SU-DHL-6 (cell line): ENCODE measurements around the gene LRTM2.

Source experiments
- H2AFZ ChIP-seq: fragments of 200-600 bp; sonication (generic); 2 replicates; pipeline ENCODE4 v1.6.1; 2014; ENCODE audit warnings: low read depth, mild to moderate bottlenecking, moderate library complexity, mixed read lengths, antibody characterized with exemption, low read length; ENCODE audit not compliant: severe bottlenecking
- H3F3A ChIP-seq: fragments of 200-600 bp; shearing (Covaris generic); 2 replicates; pipeline ENCODE4 v1.6.0; 2016; ENCODE audit warnings: antibody characterized with exemption, mild to moderate bottlenecking; ENCODE audit not compliant: insufficient read depth
- H3K27ac ChIP-seq: fragments of 200-600 bp; sonication (generic); 2 replicates; pipeline ENCODE4 v1.5.1; 2016; ENCODE audit warnings: low read depth, mild to moderate bottlenecking, low read length, moderate library complexity, mixed read lengths
- H3K27me3 ChIP-seq: fragments of 200-600 bp; sonication (generic), shearing (Covaris generic); 2 replicates; pipeline ENCODE4 v1.6.0; 2014; ENCODE audit warnings: mild to moderate bottlenecking, low read length
- H3K36me3 ChIP-seq: fragments of 200-600 bp; sonication (generic); 2 replicates; pipeline ENCODE4 v1.6.1; 2014; ENCODE audit warnings: mild to moderate bottlenecking, low read length, mixed read lengths
- H3K4me2 ChIP-seq: fragments of 300-600, 200-600 bp; shearing (Covaris generic), sonication (generic); 2 replicates; pipeline ENCODE4 v1.6.0; 2014; ENCODE audit warnings: low read length, low read depth, mild to moderate bottlenecking; ENCODE audit not compliant: poor library complexity, severe bottlenecking
- H3K4me3 ChIP-seq: fragments of 200-600 bp; sonication (generic); 2 replicates; pipeline ENCODE4 v1.5.1; 2014; ENCODE audit warnings: antibody characterized with exemption, low read length, mild to moderate bottlenecking, mixed read lengths; ENCODE audit not compliant: insufficient read depth, poor library complexity, severe bottlenecking
- H3K79me2 ChIP-seq: fragments of 200-600 bp; sonication (generic); 2 replicates; pipeline ENCODE4 v1.6.1; 2014; ENCODE audit warnings: mild to moderate bottlenecking, low read length, moderate library complexity; ENCODE audit not compliant: insufficient read depth
- H3K9ac ChIP-seq: fragments of 200-600 bp; sonication (generic); 2 replicates; pipeline ENCODE4 v1.7.0; 2014; ENCODE audit warnings: mild to moderate bottlenecking, low read length
- H3K9me2 ChIP-seq: fragments of 200-600 bp; sonication (generic); replicated peaks from 2 replicates; pipeline ENCODE4 v1.6.1; 2014; ENCODE audit warnings: low read length; ENCODE audit not compliant: insufficient read depth
- H3K9me3 ChIP-seq: fragments of 200-600 bp; sonication (generic); 2 replicates; pipeline ENCODE4 v1.6.1; 2014; ENCODE audit warnings: low read length, mixed read lengths; ENCODE audit not compliant: insufficient read depth
- H4K20me1 ChIP-seq: fragments of 200-600 bp; sonication (generic); 2 replicates; pipeline ENCODE4 v1.6.1; 2014; ENCODE audit warnings: low read depth, mild to moderate bottlenecking, antibody characterized with exemption, low read length, moderate library complexity, mixed read lengths
- EZH2phosphoT487 ChIP-seq: fragments of 200-600 bp; sonication (generic), shearing (Covaris generic); conservative IDR thresholded peaks from 2 replicates; pipeline ENCODE4 v1.6.1; 2018; ENCODE audit warnings: mild to moderate bottlenecking, antibody characterized with exemption, low read length, moderate library complexity, mixed read lengths
- TF ChIP-seq, protein P1 (sequence below): fragments of 200-600 bp; sonication (generic); IDR thresholded peaks from one replicate; pipeline ENCODE4 v1.5.1; 2017; ENCODE audit warnings: antibody characterized with exemption, mild to moderate bottlenecking, low read length, moderate library complexity; ENCODE audit not compliant: insufficient read depth, poor library complexity, severe bottlenecking

The LRTM2 gene

DNA sequence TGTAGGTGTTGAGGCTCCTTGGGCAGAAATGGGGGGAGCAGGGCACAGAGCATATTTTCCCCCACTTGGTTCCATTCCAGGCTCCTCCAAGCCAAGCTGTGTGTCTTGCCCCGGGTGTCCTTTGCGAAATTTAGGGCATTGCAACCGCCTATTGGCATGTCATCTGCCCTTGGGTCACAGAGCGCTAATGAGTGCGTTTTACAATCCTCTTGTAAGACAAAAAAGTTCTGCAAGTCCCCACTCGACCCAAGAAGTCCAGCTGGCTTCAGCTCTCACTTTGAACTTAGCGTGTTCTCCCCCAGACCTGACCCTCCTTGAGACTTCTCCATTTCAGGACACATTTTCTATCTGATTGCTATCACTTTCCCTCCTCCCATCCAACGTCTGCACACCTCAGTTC lies 6.1 kb upstream of the LRTM2 start:
- H3K4me3 ChIP-seq: no peak overlapping the region
- H3K79me2 ChIP-seq: no peaks in the 10 kb centered on the region
- H3K4me2 ChIP-seq: no peak overlapping the region
- no peaks in the 10 kb centered on the region for H3K9me2 ChIP-seq
- no peak overlapping the region for H2AFZ ChIP-seq
- TF ChIP-seq, protein P1, sequence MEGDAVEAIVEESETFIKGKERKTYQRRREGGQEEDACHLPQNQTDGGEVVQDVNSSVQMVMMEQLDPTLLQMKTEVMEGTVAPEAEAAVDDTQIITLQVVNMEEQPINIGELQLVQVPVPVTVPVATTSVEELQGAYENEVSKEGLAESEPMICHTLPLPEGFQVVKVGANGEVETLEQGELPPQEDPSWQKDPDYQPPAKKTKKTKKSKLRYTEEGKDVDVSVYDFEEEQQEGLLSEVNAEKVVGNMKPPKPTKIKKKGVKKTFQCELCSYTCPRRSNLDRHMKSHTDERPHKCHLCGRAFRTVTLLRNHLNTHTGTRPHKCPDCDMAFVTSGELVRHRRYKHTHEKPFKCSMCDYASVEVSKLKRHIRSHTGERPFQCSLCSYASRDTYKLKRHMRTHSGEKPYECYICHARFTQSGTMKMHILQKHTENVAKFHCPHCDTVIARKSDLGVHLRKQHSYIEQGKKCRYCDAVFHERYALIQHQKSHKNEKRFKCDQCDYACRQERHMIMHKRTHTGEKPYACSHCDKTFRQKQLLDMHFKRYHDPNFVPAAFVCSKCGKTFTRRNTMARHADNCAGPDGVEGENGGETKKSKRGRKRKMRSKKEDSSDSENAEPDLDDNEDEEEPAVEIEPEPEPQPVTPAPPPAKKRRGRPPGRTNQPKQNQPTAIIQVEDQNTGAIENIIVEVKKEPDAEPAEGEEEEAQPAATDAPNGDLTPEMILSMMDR: no peak
- TF ChIP-seq EZH2phosphoT487: no peak
- H4K20me1 ChIP-seq: no peaks in the 10 kb centered on the region
- H3K27me3 ChIP-seq: no peaks in the 10 kb centered on the region
- no peak overlapping the region for H3K9ac ChIP-seq
- no peaks in the 10 kb centered on the region for H3K36me3 ChIP-seq
- H3K9me3 ChIP-seq: no peaks in the 10 kb centered on the region
- no peaks in the 10 kb centered on the region for H3F3A ChIP-seq
- no peak overlapping the region for H3K27ac ChIP-seq

DNA sequence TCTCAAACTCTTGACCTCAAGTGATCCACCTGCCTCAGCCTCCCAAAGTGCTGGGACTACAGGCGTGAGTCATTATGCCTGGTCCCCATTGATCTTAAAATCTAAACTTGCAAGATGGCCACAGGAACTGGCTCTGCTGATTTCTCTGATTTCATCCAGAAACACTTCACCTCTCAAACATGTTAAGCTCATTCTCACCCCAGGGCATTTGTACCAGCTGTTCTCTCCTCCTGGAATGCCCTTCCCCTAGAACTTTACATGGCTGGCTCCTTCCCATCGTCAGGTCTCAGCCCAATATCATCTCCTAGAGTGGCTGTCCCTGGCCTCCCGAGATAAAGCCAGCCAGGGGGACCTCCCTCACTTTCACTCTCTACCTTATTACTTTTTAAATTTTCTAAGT lies 5.3 kb upstream of the LRTM2 start:
- Histone ChIP-seq H3K4me2 (no peak overlapping the region), H3K36me3 (no peaks in the 10 kb centered on the region), H3K9me2 (no peaks in the 10 kb centered on the region), H2AFZ (no peak overlapping the region), H3K4me3 (no peak overlapping the region), H3F3A (no peaks in the 10 kb centered on the region), H3K9ac (no peak overlapping the region), H3K9me3 (no peaks in the 10 kb centered on the region), H3K27me3 (no peaks in the 10 kb centered on the region), H4K20me1 (no peaks in the 10 kb centered on the region), H3K27ac (no peak overlapping the region), H3K79me2 (no peaks in the 10 kb centered on the region)
- TF ChIP-seq, protein P1: no peak
- no peak for TF ChIP-seq EZH2phosphoT487

DNA sequence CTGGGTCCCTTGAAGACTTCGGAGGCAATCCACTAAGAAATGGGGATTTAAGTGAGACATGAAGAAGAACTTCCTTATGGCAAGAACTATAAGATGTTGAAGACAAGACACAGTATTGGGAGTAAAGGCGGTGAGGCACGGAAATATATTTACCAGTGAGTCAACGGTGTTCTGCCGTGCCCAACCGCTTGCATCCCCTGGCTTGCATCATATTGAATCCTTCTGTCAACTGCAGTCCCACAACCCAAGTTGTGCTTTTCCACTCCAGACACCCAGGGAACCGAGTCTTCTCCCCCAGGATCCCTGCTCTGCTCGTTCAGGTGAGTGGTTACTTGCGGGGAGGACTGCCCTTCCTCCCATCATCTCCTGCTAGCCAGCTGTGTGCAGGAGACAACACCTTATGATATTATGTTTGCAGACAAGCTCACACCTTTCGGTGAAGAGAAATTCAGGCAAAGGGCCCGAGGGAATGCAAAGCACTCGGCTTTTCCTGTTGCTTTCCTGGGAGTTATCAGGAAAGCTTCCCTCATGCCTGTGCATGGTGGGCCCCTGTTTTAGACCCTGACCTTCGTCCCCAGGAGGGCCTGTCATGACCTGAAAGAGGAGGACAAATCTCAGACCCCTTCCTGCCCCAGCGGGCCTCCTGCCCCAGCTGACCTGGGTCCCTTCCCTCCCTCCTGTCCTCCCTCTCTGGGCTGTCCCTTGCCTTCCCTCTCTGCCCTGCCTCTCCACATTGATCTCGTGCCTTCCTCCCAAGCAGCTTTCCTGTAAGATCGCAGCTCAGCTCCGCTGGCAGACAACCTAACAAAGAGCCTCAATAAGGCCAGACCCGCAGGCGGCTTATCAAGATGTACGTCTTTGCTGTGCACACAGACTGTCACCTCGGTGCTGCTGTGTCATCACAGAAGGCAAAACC lies 4.3 kb upstream of the LRTM2 start:
- Histone ChIP-seq H3K4me3 (no peak overlapping the region), H3K9ac (no peak overlapping the region), H3K4me2 (no peak overlapping the region), H3K27ac (no peak overlapping the region), H2AFZ (no peak overlapping the region), H4K20me1 (no peaks in the 10 kb centered on the region), H3K36me3 (no peaks in the 10 kb centered on the region), H3K9me3 (no peaks in the 10 kb centered on the region), H3K79me2 (no peaks in the 10 kb centered on the region), H3K9me2 (no peaks in the 10 kb centered on the region), H3K27me3 (no peaks in the 10 kb centered on the region), H3F3A (no peaks in the 10 kb centered on the region)
- TF ChIP-seq EZH2phosphoT487: no peak
- TF ChIP-seq, protein P1: no peak
